ENCODE data around the gene ZNF24.
A peak's percentile ranks its signal among the peaks of the same experiment; 100 is the strongest.

ZNF24 gene

DNA sequence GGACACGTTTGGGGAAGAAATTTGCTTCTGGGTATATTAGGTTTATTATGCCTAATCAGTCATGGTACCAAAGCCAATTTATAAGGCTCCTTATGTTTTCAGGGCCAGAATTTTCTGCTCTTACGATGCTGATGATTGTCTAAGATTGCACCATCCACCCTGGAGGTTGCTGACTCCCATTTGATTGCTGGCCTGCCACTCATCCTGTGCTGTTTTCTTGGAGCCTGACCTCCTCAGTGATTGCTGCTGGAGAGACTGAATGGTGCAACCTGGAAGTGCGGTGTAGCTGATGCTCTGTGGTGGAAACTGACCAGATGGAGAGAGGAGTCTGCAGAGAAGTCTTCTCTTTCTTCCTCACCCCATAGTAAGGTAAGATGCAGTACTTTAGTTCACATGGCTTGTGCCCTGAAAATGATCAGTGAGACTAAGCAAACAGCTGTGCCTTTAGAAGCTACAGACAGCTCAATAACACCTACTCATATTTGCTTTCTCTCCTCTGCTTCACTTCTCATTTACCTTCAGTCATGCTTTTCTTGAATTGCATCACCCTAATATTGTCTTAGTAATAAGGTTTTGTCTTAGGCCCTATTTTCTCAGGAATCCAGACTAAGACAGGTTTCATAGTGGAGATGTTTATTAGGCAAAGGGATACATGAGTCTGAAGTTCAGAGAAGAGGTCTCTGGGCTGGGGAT is 17.4 kb downstream of the ZNF24 start:
- peaks cover 2% of the 10 kb centered on the region for H3K36me3 ChIP-seq (ENCODE audit: insufficient read depth, low read length)
- H3K27me3 ChIP-seq (ENCODE audit: control insufficient read depth in 1 of 2, insufficient read depth in 2 of 2, low read length in 2 of 2), result no peaks in the 10 kb centered on the region
- H3K27ac ChIP-seq (ENCODE audit: low read depth, low read length), result no peak overlapping the region
- H3K4me1 ChIP-seq (ENCODE audit: insufficient read depth, low read length), result no peaks in the 10 kb centered on the region
- H3K4me3 ChIP-seq (ENCODE audit: low read depth in 1 of 2, low read length in 2 of 2), result no peak overlapping the region
- no peaks in the 10 kb centered on the region for H3K9me3 ChIP-seq (ENCODE audit: low read length)
- no peak overlapping the region for H3K9ac ChIP-seq (ENCODE audit: low read length)

DNA sequence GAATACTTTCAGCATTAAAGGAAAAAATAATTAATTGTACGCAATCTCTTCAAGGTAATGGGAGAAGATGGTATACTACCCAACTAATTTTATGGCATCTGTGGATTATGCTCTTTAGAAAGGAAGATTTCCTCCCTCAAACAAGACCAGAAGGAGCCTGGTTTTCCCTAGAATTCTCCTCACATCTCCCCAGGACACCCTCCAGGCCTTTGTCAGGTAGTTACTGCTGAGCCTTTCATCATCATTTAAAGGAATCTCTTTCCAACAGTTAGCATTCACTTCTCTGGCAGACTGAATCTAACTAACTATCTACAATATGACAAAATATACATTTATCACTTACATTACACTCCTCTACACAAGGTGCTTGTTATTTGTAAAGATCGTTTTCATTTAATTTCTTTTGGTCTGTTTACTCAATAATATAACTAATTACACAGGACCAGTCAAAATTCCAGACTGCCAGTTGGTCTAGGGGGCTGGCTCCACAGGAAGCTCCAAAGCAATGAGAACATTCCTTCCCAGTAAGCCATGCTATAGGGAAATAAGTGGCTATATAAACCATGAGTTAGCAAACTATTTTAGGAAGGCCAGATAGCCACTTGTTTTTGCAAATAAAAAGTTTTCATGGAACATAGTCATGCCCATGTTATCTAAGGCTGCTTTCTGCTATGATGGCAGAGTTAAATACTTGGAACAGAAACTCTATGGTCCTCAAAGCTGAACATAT is 19.1 kb downstream of the ZNF24 start:
- Histone ChIP-seq H3K4me1 (ENCODE audit: insufficient read depth, low read length) (no peaks in the 10 kb centered on the region), H3K4me3 (ENCODE audit: low read depth in 1 of 2, low read length in 2 of 2) (no peak overlapping the region), H3K36me3 (ENCODE audit: insufficient read depth, low read length) (no peaks in the 10 kb centered on the region), H3K27me3 (ENCODE audit: control insufficient read depth in 1 of 2, insufficient read depth in 2 of 2, low read length in 2 of 2) (no peaks in the 10 kb centered on the region), H3K9ac (ENCODE audit: low read length) (no peak overlapping the region), H3K9me3 (ENCODE audit: low read length) (no peaks in the 10 kb centered on the region), H3K27ac (ENCODE audit: low read depth, low read length) (no peak overlapping the region)

DNA sequence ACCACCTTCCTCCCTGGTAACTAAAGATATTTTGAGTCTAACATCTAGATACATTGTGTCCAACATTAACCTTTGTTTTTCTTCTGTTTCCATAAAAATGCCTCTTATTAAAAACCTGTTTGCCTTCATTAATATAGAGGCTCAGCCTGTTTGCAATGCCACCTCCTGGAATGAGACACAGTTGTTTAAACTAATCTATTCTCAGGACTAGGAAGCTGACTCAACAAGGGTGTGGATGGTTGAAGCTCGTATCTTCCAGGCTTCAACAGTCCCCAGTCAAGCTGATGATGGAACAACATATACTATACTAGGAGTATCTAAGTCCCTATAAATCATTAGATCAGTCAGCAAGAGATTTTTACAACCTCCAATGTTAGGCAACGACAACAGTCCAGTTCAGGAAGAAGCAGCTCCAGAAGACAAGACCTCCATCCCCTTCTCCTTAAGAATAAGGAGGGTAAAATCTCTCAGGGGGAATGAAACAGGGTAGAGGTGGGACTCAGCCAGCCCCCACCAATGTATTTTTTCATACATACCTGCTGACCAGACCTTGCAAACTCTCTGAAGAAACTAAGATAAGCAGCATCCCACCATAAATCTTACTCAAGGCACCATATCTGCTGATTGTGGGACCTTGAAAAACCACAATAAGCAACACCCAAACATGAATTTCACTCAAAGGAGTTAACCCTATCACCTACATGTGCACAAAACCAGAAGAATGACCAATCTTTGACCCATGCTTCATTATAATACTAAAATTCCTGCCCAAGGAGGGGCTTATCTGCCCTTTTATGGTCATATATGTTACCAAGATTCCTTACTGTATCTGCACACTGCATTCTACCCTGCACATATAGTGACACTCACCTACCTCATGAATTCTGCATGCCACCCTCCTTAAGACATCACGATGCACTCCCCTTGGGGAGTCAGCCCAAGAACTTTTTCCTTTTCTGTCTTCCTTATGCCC is 21.4 kb downstream of the ZNF24 start:
- no peaks in the 10 kb centered on the region for H3K9me3 ChIP-seq (ENCODE audit: low read length)
- no peak overlapping the region for H3K4me3 ChIP-seq (ENCODE audit: low read depth in 1 of 2, low read length in 2 of 2)
- H3K27ac ChIP-seq (ENCODE audit: low read depth, low read length), result no peak overlapping the region
- no peaks in the 10 kb centered on the region for H3K27me3 ChIP-seq (ENCODE audit: control insufficient read depth in 1 of 2, insufficient read depth in 2 of 2, low read length in 2 of 2)
- H3K9ac ChIP-seq (ENCODE audit: low read length), result no peak overlapping the region
- no peaks in the 10 kb centered on the region for H3K36me3 ChIP-seq (ENCODE audit: insufficient read depth, low read length)
- no peaks in the 10 kb centered on the region for H3K4me1 ChIP-seq (ENCODE audit: insufficient read depth, low read length)

DNA sequence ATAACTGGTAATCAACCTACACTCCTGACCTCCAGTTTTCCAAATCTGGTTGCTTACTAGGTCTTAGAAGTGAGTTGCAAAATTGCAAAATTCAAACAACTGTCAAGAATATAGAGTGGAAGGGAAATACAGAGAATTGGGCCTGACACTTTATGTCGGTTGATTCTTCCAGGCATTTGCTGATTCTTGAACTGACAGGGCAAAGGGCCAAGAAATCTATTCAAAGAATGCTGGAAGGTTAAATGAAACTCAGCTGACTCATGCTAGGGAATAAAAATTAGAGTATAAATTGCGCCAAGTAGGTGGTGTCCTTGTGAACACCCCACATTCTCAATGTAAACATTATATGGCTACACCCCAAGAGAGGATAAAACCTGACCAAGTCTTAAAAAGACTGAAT is 32.7 kb downstream of the ZNF24 start:
- no peaks in the 10 kb centered on the region for H3K27me3 ChIP-seq (ENCODE audit: control insufficient read depth in 1 of 2, insufficient read depth in 2 of 2, low read length in 2 of 2)
- H3K4me3 ChIP-seq (ENCODE audit: low read depth in 1 of 2, low read length in 2 of 2), result no peak overlapping the region
- H3K9ac ChIP-seq (ENCODE audit: low read length), result no peak overlapping the region
- H3K27ac ChIP-seq (ENCODE audit: low read depth, low read length), result no peak overlapping the region
- no peaks in the 10 kb centered on the region for H3K4me1 ChIP-seq (ENCODE audit: insufficient read depth, low read length)
- peaks cover 15% of the 10 kb centered on the region for H3K36me3 ChIP-seq (ENCODE audit: insufficient read depth, low read length)
- H3K9me3 ChIP-seq (ENCODE audit: low read length), result peaks cover 28% of the 10 kb centered on the region

DNA sequence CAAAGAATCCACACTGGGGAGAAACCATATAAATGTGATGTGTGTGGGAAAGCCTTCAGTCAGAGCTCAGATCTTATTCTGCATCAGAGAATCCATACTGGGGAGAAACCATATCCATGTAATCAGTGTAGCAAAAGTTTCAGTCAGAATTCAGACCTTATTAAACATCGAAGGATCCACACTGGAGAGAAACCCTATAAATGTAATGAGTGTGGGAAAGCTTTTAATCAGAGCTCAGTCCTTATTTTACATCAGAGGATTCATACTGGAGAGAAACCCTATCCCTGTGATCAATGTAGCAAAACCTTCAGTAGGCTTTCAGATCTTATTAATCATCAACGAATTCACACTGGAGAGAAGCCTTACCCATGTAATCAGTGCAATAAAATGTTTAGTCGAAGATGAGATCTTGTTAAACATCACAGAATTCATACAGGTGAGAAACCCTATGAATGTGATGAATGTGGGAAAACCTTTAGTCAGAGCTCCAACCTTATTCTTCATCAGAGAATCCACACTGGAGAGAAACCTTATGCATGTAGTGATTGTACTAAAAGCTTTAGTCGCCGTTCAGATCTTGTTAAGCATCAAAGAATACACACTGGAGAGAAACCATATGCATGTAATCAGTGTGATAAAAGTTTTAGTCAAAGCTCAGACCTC is 37.5 kb downstream of the ZNF24 start:
- peak overlapping the region in 1 of 2 donors; percentile 21 for H3K4me3 ChIP-seq (ENCODE audit: low read depth in 1 of 2, low read length in 2 of 2)
- no peaks in the 10 kb centered on the region for H3K27me3 ChIP-seq (ENCODE audit: control insufficient read depth in 1 of 2, insufficient read depth in 2 of 2, low read length in 2 of 2)
- H3K4me1 ChIP-seq (ENCODE audit: insufficient read depth, low read length), result no peaks in the 10 kb centered on the region
- no peak overlapping the region for H3K27ac ChIP-seq (ENCODE audit: low read depth, low read length)
- H3K9ac ChIP-seq (ENCODE audit: low read length), result no peak overlapping the region
- H3K9me3 ChIP-seq (ENCODE audit: low read length), result peaks cover 48% of the 10 kb centered on the region
- peaks cover 26% of the 10 kb centered on the region for H3K36me3 ChIP-seq (ENCODE audit: insufficient read depth, low read length)

DNA sequence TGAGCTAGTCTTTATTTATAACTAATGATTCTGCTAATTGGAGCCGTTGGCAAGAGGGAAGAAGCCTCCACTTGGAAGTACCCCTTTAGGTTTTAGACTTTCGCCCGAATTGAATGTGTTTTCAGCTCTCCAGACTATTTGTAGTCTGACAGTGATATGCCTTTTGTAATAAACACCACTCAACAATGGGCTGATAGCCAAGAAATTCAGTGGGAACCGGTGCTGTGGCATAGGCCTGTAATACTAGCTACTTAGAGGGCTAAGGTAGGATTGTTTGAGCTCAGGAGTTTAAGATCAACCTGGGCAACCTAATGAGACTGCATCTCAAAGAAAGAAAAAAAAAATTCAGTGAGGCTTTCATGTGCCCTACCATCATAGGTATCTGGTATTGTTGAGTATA is 40.6 kb downstream of the ZNF24 start:
- H3K27me3 ChIP-seq (ENCODE audit: control insufficient read depth in 1 of 2, insufficient read depth in 2 of 2, low read length in 2 of 2), result no peaks in the 10 kb centered on the region
- no peak overlapping the region for H3K9ac ChIP-seq (ENCODE audit: low read length)
- peaks cover 26% of the 10 kb centered on the region for H3K36me3 ChIP-seq (ENCODE audit: insufficient read depth, low read length)
- H3K4me1 ChIP-seq (ENCODE audit: insufficient read depth, low read length), result no peaks in the 10 kb centered on the region
- H3K27ac ChIP-seq (ENCODE audit: low read depth, low read length), result no peak overlapping the region
- peaks cover 41% of the 10 kb centered on the region for H3K9me3 ChIP-seq (ENCODE audit: low read length)
- no peak overlapping the region for H3K4me3 ChIP-seq (ENCODE audit: low read depth in 1 of 2, low read length in 2 of 2)

DNA sequence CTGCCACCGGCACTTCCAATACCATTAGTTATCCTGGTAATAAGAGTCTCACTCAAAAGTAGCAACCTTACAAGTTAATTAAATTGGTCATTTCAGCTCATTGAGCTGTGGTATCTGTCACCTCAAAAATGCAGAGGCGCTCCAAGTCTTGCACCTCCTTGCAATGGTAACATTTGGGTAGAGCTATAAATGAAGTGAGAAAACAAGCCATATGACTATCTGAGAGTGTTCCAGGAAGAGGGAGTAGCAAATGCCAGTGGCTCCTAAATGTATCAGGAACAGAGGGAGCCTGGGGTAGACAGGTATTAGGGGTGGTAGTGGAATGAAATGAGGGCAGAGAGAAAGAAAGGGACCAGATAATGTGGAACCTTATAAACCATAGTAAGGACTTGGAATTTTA is 48.2 kb downstream of the ZNF24 start:
- no peak overlapping the region for H3K4me3 ChIP-seq (ENCODE audit: low read depth in 1 of 2, low read length in 2 of 2)
- H3K9ac ChIP-seq (ENCODE audit: low read length), result no peak overlapping the region
- peaks cover 9% of the 10 kb centered on the region for H3K36me3 ChIP-seq (ENCODE audit: insufficient read depth, low read length)
- H3K27ac ChIP-seq (ENCODE audit: low read depth, low read length), result no peak overlapping the region
- H3K4me1 ChIP-seq (ENCODE audit: insufficient read depth, low read length), result peaks cover 11% of the 10 kb centered on the region
- no peaks in the 10 kb centered on the region for H3K9me3 ChIP-seq (ENCODE audit: low read length)
- H3K27me3 ChIP-seq (ENCODE audit: control insufficient read depth in 1 of 2, insufficient read depth in 2 of 2, low read length in 2 of 2), result no peaks in the 10 kb centered on the region

DNA sequence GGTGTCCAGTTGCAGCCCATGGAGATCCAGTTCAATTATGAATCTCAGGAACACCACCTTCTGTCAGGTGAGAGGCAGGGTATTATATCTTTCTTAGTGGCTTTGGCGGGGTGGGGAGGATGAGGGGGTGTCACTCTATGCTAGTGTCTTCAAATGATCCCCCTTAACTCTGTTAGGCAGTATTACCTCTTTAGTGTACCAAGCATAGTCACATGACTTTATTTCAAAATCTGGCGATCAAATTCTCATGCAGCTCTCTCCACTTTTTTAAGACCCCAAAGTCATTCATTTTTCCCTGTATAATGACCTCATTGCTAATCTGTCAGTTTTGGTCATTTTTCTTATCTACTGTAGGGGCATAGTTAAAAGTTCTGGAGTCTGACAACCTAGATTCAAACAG is 53.1 kb downstream of the ZNF24 start:
- Histone ChIP-seq H3K27ac (ENCODE audit: low read depth, low read length) (no peak overlapping the region), H3K4me1 (ENCODE audit: insufficient read depth, low read length) (peaks cover 21% of the 10 kb centered on the region)

DNA sequence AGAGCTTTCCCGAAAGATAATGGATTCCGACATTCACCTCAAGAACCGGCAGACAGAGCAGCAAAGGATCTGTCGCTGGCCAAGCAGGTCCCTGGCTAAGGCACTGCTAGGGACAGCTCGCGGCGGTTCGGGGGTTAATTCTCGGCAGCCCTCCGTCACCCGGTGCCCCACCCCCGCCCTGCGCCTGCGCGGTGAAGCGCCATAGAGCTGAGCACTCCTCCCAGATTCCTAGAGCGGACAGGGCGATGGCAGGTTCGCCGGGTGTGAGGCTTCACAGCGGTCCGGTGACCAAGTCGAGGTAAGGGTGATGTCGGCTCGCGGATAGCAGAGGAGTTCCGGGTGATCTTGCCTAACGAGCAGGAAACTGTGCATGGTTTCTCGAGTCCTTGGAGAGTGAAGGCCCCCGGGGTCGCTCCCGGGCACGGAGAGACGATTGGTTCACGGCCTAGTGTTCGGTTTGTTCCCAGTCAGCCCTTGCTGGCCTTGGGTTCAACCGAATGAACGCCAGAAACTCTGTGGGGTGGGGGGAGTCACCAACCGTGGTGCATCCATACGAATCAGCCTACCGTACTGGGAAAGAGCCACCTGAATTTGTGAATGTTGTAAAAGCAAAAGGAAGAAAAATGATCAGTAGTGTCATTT is 54.0 kb downstream of the ZNF24 start, which contains the start of gene ZSCAN30:
TSS of gene ZSCAN30 (minus strand) at position 136 of the 642 bp plus-strand sequence. CDS start 25,877 bp downstream, outside the sequence.
- Histone ChIP-seq H3K27me3 (ENCODE audit: control insufficient read depth in 1 of 2, insufficient read depth in 2 of 2, low read length in 2 of 2) (no peaks in the 10 kb centered on the region), H3K9me3 (ENCODE audit: low read length) (no peaks in the 10 kb centered on the region), H3K27ac (ENCODE audit: low read depth, low read length) (peak within 1 kb of the TSS; percentile 96), H3K4me1 (ENCODE audit: insufficient read depth, low read length) (peaks cover 21% of the 10 kb centered on the region), H3K9ac (ENCODE audit: low read length) (peak within 1 kb of the TSS; percentile 98), H3K4me3 (ENCODE audit: low read depth in 1 of 2, low read length in 2 of 2) (peak within 1 kb of the TSS; percentile 82 to 98), H3K36me3 (ENCODE audit: insufficient read depth, low read length) (peaks cover 3% of the 10 kb centered on the region)

More for the DNA sequence above, 53.1 kb downstream of the ZNF24 start:
- peak overlapping the region in 1 of 2 donors; percentile 98 for H3K4me3 ChIP-seq (ENCODE audit: low read depth in 1 of 2, low read length in 2 of 2)
- no peaks in the 10 kb centered on the region for H3K27me3 ChIP-seq (ENCODE audit: control insufficient read depth in 1 of 2, insufficient read depth in 2 of 2, low read length in 2 of 2)
- no peaks in the 10 kb centered on the region for H3K9me3 ChIP-seq (ENCODE audit: low read length)
- peaks cover 4% of the 10 kb centered on the region for H3K36me3 ChIP-seq (ENCODE audit: insufficient read depth, low read length)
- peak overlapping the region; percentile 98 for H3K9ac ChIP-seq (ENCODE audit: low read length)

DNA sequence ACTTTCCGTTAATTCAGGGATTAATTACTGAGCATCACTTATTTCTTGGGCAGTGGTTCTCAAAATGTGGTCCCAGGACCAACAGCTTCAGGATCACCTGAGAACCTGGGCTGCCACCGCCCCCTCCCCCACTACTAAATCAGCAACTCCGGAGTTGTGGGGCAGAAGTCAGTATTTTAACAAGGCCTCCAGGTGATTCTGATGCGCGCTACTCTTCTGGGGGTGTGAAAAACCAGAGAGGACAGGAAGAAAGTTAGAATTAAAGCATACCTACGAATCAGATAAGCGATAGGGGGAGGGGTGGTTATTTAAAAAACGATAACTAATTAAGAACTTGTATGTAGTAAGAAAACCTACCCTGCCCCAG is 54.5 kb downstream of the ZNF24 start:
- H3K27ac ChIP-seq (ENCODE audit: low read depth, low read length), result peak overlapping the region; percentile 96
- H3K9me3 ChIP-seq (ENCODE audit: low read length), result no peaks in the 10 kb centered on the region
- H3K4me3 ChIP-seq (ENCODE audit: low read depth in 1 of 2, low read length in 2 of 2), result peak overlapping the region; percentile 82 to 98
- H3K9ac ChIP-seq (ENCODE audit: low read length), result peak overlapping the region; percentile 98
- H3K27me3 ChIP-seq (ENCODE audit: control insufficient read depth in 1 of 2, insufficient read depth in 2 of 2, low read length in 2 of 2), result no peaks in the 10 kb centered on the region
- H3K36me3 ChIP-seq (ENCODE audit: insufficient read depth, low read length), result no peaks in the 10 kb centered on the region
- peaks cover 21% of the 10 kb centered on the region for H3K4me1 ChIP-seq (ENCODE audit: insufficient read depth, low read length)
